Right lobe of liver (tissue), 4 donors: ENCODE results near the gene NAV2.

ENCODE experiments used
- POLR2A ChIP-seq: fragments of 450-650 bp; IDR thresholded peaks from one replicate; pipeline ENCODE4 v1.6.1; 2017; ENCODE audit warnings: antibody characterized with exemption, mild to moderate bottlenecking
- TF ChIP-seq, protein P1 (sequence below), 4 donors: fragments of 200-600 bp in 3 of 4; fragments of 450-650 bp in 1 of 4; IDR thresholded peaks; one replicate each; pipeline versions ENCODE4 v1.5.1 to v1.8.0; 2016 to 2022; ENCODE audit warnings: antibody characterized with exemption in 4 of 4, mild to moderate bottlenecking in 2 of 4
- donor health status: DM: no; HTN: no; CAD: no.
- donor health status: DM: no; HTN: no; CAD: no.
- donor health status: DM: no; HTN: yes; CAD: no.

GRCh38 chr11:19962053-19962800 is 249.6 kb downstream of the NAV2 start:
- TF ChIP-seq, protein P1, sequence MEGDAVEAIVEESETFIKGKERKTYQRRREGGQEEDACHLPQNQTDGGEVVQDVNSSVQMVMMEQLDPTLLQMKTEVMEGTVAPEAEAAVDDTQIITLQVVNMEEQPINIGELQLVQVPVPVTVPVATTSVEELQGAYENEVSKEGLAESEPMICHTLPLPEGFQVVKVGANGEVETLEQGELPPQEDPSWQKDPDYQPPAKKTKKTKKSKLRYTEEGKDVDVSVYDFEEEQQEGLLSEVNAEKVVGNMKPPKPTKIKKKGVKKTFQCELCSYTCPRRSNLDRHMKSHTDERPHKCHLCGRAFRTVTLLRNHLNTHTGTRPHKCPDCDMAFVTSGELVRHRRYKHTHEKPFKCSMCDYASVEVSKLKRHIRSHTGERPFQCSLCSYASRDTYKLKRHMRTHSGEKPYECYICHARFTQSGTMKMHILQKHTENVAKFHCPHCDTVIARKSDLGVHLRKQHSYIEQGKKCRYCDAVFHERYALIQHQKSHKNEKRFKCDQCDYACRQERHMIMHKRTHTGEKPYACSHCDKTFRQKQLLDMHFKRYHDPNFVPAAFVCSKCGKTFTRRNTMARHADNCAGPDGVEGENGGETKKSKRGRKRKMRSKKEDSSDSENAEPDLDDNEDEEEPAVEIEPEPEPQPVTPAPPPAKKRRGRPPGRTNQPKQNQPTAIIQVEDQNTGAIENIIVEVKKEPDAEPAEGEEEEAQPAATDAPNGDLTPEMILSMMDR (IDR thresholded peaks at IDR 0.05), result no peak
- TF ChIP-seq POLR2A, result no peak
